ENCODE results near the gene ATP6V0D1.

DNA sequence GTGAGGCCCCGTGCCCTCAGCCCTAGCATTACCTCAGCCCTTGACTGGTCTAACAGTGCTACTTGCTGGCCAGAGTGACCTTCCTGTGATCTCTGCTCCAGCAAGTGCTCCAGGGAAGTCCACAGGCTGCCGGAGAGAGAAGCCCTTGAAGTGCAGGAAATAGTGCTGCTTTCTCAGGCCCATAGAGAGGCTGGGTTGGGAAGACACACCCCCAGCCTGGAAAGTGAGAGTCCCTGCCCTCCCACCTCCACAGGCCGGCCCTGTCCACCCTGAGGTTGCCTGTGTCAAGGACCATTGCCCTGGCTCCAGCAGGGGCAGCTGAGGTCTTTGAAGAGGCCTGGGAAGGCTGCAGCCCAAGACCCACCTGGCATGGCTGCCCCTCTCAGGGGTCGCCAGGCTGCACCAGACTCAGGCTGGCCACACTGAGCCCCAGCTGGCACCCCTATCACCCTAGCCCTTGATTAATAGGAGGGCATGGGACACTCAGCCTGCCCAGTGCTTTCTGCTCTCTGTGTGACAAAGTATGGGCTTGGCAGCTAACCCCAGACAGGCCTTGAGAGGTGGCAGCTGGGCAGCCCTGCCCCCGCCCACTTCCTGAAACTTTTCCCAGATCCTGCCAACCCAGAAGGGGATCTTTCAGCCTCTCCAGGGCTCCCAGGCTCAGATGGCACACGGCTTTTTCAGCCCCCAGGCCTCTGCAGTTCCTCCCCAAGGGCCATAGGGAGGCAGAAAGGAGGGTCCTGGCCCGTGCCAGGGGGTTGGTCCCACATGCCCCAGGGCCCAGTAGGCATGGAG lies 21.7 kb downstream of the ATP6V0D1 start:
- TF ChIP-seq, protein P1, sequence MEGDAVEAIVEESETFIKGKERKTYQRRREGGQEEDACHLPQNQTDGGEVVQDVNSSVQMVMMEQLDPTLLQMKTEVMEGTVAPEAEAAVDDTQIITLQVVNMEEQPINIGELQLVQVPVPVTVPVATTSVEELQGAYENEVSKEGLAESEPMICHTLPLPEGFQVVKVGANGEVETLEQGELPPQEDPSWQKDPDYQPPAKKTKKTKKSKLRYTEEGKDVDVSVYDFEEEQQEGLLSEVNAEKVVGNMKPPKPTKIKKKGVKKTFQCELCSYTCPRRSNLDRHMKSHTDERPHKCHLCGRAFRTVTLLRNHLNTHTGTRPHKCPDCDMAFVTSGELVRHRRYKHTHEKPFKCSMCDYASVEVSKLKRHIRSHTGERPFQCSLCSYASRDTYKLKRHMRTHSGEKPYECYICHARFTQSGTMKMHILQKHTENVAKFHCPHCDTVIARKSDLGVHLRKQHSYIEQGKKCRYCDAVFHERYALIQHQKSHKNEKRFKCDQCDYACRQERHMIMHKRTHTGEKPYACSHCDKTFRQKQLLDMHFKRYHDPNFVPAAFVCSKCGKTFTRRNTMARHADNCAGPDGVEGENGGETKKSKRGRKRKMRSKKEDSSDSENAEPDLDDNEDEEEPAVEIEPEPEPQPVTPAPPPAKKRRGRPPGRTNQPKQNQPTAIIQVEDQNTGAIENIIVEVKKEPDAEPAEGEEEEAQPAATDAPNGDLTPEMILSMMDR (conservative IDR thresholded peaks at IDR 0.05; ENCODE audit: low read depth, low read length), result no peak
- TF ChIP-seq NFE2L2 (IDR thresholded peaks at IDR 0.05; ENCODE audit: low read depth, low read length) (no peak), RCOR1 (IDR thresholded peaks at IDR 0.05; ENCODE audit: insufficient replicate concordance, low read length) (no peak), RFX5 (IDR thresholded peaks at IDR 0.05; ENCODE audit: low read depth, low read length) (no peak), POLR2A (IDR thresholded peaks at IDR 0.05; ENCODE audit: low read depth, low read length) (no peak)
